ENCODE data around the gene RPL5.

- TF ChIP-seq POLR2A (IDR thresholded peaks at IDR 0.05; ENCODE audit: low read depth) (no peak), CTCF (IDR thresholded peaks at IDR 0.05) (no peak)
These were observed 26.0 kb downstream of the RPL5 start for GRCh38 chr1:92857817-92858216.
